ENCODE measurements around the gene TMPRSS11F.
"Not testable (repeated sequence)": the region's sequence is repeated elsewhere in the genome, so short reads cannot be mapped to it uniquely, and the experiment has no call there.

TMPRSS11F gene

DNA sequence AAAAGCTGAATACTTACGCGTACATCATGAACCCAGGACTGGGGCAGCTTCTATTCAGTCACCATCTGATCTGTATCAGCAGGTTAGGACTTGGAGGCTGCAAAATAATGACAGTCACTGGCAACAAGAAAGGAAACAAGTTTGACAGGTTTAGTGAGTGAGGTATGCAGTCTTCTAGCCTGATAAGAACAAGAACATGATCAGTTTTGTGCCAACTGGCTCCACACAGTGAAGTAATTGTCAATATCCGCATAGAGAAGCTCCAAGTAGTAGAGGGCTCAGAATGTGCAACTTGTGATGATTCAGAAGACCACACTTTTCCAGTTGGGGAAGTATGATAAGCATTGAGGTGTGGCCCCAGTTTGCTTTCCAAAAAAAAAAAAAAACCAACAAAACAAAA is at the start of gene TMPRSS11F:
TSS of gene TMPRSS11F (minus strand) at position 77 of the 400 bp plus-strand sequence. CDS start at position 28, 49 bp downstream.
- DNase-seq (ENCODE audit: low read depth), result no peak

DNA sequence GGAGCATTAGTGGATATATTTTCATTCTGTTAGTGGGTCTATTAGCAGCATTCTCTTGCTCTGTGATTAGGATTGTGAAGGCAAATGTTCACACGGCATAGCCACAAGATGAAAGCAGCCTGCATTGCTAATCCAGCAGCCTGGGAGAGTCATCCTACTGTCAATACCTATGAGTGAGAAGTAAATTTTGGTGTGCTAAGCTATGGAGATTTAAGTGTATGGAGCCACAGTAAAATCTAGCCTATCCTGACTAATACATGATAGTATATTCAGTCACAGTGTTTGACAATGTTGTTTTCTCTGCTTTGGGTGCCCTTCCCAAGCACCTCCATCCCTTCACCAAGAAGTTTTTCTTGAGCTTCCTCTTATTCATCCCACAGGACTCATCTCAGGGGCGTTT is 47.2 kb upstream of the TMPRSS11F start:
- DNase-seq (ENCODE audit: low read depth), result no peak

DNA sequence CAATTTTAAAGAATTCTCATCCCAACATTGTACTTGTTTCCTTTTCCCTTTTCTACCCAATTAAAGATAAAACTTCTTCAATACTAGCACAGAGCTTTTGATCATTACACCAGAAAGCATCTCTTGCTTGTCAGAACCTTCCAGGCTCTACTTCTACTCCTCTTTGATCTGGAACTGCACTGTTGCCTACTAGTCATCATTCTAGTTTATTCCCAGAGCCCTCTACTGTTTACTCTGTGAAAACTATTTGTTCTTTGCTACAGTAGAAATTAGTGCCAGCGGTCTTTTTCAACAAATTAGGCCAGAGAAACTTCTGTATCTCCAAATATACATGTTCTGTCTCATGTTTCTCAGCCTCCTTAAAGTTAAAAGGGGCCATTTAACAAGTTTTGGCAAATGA is 46.8 kb upstream of the TMPRSS11F start:
- no peak for DNase-seq (ENCODE audit: low read depth)

DNA sequence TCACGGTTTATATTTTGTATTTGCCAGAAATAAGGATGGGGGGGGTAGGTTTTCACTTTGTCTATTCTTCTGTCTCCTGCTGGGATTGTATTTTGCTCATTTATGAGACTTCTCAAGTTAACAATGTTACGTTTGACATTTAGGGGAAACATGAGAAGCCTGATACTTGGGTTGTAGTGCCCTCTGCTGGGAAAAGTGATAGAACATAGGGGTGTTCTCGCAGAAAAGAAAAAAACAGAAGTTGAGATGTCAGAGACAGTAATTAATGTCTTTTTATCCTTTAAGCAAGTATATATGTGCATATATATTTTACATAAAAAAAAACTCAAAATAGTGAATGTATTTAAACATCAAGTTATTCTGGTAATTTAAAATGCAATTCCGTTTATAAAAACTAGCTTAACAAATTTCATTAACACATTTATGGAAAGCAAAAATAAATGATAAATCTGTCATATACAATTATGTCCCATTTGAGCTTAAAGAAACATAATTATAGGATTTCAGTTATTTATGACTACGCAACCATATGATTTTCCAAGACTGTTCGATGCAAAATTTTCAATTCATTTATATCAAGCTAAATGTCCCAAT is 46.0 kb upstream of the TMPRSS11F start:
- peak; percentile 40 for DNase-seq (ENCODE audit: low read depth)

DNA sequence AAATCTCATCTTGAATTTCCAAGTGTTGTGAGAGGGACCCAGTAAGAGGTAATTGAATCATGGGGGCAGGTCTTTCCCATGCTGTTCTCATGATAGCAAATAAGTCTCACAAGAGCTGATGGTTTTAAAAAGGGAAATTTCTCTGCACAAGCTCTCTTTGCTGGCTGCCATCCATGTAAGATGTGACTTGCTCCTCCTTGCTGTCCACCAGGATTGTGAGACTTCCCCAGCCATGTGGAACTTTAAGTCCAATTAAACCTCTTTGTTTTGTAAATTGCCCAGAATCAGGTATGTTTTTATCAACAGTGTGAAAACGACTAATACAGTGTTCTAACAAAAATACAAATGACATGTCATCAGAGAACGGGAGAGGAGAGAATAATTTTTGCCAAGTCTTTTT is 44.7 kb upstream of the TMPRSS11F start:
- not testable (repeated sequence) for DNase-seq (ENCODE audit: low read depth)

DNA sequence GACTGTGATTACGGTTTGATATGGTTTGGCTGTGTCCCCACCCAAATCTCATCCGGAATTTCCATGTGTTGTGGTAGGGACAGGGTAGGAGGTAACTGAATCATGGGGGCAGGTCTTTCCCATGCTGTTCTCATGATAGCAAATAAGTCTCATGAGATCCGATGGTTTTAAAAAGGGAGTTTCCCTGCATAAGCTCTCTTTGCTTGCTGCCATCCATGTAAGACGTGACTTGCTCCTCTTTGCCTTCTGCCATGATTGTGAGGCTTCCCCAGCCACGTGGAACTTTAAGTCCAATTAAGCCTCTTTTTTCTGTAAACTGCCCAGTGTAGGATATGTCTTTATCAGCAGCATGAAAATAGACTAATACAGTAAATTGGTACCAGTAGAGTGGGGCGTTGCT is 42.5 kb upstream of the TMPRSS11F start:
- not testable (repeated sequence) for DNase-seq (ENCODE audit: low read depth)

DNA sequence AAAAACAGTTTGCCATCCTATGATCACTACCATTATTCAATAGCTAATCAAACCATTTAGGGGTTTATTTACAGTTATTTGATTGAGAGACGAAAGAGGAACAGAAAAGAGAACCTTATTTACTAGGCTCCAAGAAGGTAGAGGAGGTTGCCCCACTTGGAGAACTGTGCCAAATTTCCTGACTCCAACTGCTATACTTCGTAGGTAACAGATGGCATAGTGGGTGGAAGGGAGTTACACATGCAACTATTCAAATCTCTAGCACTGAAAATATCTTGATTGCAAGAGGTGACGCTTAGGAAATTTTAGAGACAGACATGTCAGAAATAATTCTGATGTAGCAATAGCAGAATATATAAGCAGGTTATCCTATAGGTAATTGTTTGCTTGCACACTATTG is 38.0 kb upstream of the TMPRSS11F start:
- DNase-seq (ENCODE audit: low read depth), result no peak

DNA sequence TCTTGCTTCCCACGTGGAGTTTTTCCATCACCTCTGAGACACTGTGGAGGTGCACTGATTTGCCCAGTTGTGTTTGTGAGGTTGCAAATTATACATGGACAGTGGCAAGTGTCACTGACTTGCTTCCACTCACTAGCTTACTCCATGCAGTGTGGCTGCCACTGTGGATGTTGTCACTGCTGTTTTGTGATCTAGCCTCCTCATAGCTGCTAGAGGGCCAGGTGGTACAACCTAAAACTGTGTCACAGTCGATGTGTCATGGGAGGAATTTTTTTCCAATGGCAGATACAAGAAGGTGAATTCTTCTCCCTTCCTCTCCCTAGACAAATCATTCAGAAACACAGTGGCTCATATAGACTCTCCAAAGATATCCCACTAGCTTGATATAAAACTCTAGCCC is 37.5 kb upstream of the TMPRSS11F start:
- no peak for DNase-seq (ENCODE audit: low read depth)

DNA sequence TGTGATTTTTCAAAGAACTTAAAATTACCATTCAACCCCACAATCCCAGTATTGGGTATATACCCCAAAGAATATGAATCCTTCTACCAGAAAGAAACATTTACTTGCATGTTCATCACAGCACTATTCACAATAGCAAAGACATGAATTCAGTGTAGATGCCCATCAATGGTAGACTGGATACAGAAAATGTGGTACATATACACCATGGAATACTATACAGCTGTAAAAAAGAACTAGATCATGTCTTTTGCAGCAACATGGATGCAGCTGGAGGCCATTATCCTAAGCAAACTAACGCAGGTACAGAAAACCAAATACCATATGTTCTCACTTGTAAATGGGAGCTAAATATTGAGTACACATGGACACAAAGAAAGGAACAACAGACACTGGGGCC is 34.1 kb upstream of the TMPRSS11F start:
- DNase-seq (ENCODE audit: low read depth), result no peak

DNA sequence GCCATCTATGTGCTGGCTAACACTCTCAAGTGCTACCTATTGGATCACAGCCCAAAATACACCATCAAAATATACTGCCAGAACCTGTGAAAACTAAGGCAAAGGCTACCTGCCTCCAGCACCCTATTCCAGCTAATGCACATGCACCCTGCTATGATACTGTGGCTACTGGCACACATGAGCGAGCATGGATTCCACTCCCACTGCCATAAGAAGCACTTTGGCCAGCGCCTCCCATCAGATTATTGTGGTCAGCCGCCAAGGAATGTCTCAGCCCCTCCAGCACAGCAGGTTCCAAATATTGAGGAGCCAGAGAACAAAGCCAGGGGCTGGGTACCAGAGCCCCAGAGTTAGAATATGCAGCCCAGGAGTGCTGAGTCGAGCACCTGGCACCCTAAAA is 32.5 kb upstream of the TMPRSS11F start:
- no peak for DNase-seq (ENCODE audit: low read depth)

DNA sequence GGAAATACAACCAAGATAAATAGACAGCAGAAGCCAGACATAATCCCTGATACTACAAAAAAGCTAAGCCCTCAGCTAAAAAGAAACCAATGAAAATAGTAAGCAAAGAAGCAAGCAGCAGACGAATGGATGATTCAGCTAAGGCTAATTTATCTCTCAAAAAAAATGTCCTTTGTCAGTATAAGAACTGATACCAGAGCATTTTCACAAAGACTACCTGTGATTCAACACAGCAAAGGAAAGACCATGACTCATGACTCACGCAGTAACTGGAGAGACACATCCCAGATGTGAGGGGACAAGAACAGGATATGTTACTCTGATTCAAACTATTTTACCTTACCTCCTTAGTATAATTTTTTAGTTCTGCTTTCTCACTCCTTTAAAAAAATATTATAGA is 22.7 kb upstream of the TMPRSS11F start:
- DNase-seq (ENCODE audit: low read depth), result no peak

DNA sequence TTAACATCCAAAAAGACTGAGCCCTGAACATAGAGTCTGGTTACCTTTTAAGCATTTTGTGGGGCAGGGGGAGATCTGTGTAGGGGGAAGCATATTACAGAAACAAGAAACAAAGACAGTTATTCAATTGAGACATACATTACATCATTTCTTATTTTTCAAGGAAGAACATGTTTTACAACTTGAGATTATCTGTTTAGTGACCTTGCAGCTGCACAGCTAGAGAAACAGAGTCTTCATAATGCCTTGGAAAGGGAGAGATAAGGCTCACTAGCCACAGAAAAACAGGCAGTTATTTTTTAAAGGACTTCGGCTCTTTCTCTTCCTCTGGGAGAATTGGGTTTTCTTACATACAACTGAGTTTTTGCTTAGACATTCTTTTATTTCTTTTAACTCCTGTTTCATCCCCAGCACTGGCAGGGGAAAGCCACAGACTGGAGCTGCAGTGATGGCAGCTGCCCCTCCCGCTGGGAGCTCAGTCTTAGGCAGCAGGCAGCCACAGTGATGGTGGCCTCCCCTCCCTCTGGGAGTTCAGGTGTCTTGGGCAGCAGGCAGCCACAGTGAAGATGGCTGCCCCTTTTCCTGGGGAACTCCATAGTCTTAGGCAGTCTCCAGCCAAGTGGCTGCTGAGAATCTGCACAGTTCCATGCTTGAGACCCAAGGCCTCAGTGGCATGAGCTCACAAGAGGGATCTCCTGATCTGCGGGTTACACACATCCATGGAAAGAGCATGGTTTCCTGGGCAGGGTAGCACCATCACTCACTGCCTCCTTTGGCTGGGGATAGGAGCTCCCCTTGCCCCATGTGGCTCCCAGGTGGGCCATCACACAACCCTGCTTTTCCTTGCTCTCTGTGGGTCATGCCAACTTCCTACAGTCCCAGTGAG is 19.4 kb upstream of the TMPRSS11F start:
- DNase-seq (ENCODE audit: low read depth), result no peak

DNA sequence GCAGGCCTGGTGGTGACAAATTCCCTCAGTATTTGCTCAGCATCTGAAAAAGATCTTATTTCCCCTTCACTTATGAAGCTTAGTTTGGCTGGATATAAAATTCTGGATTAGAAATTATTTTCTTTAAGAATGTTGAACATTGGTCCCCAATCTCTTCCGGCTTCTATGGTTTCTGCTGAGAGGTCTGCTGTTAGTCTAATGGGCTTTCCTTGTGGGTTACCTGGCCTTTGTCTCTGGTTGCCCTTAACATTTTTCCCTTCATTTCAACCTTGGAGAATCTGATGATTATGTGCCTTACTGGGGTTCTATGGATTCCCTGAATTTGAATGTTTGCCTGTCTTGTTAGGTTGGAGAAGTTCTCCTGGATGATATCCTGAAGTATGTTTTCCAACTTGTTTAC is 17.4 kb upstream of the TMPRSS11F start:
- DNase-seq (ENCODE audit: low read depth), result no peak

DNA sequence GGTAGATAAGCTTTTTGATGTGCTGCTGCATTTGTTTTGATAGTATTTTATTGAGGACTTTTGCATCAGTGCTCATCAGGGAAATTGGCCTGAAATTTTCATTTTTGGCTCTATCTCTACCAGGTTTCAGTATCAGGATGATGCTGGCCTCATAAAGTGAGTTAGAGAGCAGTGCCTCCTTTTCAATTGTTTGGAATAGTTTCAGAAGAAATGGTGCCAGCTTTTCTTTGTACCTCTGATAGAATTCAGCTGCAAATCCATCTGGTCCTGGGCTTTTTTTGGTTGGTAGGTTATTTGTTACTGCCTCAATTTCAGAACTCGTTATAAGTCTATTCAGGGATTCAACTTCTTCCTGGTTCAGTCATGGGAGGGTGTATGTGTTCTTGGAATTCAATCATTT is 15.6 kb upstream of the TMPRSS11F start:
- no peak for DNase-seq (ENCODE audit: low read depth)

DNA sequence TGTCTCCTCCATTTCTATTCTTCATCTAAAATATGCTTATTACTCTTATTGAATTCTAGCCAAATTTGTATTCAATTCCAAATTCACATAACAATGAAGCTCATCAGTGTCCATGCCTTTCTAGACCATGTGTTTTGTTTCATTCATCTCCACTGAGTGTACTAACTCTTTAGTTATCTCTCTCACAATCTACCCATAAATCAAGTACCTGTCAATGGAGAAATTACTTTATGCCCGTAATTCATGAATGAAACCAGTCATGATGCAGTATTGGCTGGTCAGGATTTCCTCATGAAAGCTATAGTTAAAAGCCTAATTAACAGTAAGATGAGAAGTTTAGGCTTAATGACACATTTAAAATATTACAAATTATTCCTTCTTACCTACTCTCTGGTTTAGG is 12.2 kb upstream of the TMPRSS11F start:
- no peak for DNase-seq (ENCODE audit: low read depth)

DNA sequence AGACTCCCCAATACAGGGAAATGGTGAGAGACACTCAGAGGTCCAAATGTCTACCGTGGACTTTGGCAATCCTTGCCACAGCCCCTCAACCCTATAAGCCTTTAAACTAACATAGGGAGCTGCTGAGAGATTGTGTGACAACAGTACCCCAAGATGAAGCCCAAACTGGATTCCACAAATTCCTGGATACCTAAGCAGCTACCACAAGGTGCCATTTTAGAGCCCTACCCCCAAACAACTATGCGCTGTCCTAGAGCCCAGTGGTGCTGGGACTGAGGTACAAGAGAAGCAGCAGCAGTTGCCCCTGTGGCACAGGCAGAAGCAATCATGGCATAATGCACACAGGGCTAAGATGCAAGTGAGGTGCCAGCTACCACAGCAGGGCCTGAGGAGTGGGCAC is 2.7 kb upstream of the TMPRSS11F start:
- no peak for DNase-seq (ENCODE audit: low read depth)

DNA sequence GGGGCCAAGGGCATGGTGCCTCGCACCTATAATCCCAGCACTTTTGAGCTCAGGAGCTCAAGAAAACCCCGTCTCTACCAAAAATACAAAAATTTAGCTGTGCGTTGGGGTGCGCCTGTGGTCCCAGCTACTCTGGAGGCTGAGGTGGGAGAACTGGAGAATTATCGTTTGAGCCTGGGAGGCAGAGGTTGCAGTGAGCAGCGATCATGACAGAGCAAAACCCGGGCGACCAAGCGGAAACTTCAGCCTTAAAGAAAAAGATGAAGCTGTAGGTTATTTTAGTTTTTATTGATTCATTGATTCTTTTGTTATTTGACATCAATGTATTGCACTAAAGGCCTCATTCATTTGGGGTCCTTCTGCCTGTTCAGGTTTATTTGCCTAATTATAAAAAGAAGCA is 5.4 kb downstream of the TMPRSS11F start:
- no peak for DNase-seq (ENCODE audit: low read depth)

DNA sequence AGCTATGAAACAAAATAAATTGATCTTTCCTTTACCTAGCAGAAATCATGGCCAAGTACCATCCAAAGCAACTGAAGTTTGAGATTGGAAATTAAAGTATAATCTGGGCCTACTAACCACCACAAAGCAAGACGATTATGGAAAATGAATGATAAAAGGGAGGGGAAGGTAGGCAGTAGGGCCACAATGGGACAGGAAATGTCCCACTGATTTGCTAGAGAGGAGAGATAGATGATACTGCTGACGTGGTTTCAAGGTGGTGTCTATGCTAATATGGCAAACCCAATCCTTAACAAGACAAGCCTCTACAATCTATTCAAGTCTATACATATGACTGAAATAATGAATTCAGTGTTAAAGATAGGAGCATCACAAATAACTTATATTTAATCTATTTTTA is 6.1 kb downstream of the TMPRSS11F start:
- no peak for DNase-seq (ENCODE audit: low read depth)

DNA sequence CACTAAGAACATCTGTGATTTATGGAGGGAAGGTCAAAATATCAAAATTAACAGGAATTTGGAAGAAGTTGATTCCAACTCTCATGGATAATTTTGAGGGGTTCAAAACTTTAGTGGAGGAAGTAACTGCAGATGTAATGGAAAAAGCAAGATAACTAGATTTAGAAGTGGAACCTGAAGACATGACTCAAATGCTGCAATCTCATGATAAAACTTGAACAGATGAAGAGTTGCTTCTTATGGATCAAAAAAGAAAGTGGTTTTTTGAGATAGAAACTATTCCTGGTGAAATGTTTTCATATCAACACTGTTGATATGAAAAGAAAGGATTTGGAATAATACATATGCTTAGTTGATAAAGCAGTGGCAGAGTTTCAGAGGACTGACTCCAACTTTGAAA is 9.7 kb downstream of the TMPRSS11F start:
- no peak for DNase-seq (ENCODE audit: low read depth)

DNA sequence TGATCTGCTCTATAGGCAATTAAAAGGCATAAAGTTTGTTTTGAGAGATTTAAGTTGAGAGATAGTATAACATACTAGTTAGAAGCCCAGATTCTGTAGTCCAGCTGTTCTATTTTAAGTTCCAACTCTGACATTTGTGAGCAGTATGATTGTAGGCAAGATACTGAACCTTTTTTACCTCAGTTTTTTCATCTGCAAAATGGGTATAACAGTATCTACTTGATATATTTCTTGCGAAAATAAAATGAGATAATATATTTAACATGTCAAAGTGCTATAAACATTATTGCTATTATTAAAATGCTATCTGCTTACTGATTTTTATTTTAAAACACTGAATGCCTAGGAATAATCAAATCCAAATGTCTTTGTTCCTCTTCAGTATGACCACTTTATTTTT is 19.2 kb downstream of the TMPRSS11F start:
- no peak for DNase-seq (ENCODE audit: low read depth)

DNA sequence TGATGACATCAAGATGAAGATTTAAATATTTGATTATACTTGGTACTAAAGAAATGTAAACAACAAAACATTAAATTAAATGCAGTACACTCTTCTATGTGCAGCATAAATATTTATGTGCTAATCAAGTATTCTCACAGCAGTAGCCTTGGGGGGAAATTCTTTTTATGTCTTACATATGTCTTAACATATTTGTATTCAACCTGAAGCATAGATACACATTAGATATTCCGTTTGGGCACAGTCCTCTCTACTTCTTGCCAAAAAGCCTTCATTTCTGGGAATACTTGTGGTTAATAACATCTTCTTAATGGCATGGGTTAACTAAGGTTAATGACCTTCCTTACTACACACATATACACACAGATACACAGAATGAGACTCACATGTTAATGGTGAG is 19.8 kb downstream of the TMPRSS11F start:
- no peak for DNase-seq (ENCODE audit: low read depth)

DNA sequence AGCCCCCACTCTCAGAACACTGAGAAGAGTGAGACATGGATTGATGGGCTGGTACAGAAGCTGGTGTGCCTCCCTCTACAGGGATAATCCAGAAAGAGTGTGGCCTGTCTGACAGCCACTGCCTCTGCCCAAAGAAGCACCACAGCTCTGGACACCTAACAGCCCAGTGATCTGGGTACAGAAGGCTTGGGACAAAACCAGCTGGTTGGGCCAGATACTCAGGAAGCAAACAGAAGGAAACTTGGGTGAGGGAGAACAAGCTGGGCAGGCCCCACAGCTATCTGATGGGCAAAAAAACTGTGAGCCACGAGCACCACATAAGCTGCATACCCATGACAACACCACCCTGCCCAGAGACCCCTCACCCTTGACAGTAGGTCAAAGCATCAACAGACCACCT is 46.9 kb downstream of the TMPRSS11F start:
- DNase-seq (ENCODE audit: low read depth), result no peak

DNA sequence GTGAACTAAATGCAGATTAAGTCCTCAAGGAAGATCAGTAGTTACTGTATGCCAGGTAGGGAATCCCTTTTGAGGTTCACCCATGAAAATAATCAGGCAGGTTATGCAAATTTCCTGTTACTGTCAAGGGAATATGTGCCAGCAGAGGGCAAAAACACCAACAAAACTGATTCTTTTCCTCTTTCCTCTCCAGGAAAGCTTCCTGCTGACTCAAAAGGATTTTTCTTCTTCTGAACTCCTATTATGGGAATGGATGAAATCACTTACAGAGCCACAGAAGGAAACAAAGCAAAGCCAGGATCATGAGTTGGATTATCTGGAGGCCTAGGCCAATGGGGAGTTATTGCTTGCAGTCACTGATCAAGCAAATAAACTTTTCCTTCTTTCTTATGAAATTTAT is 49.7 kb downstream of the TMPRSS11F start:
- DNase-seq (ENCODE audit: low read depth), result no peak

DNA sequence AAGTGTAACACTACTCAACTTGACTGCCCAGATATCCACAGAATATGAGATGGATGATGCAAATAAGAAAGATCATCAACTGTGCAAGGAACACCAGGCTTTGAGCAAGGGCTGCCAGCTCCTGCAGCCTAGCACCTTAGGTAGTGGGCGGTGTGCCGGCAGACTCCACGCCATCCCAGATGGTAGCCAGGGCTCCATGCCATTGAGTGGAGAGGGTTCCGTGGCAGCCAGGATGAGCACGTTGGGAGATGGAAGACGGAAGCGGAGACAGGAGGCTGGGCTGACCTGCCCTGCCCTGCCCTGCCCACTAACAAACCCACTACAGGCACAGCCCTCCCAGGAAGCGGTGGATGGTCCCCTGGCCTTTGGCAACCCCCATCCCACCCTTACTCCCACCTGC is 51.9 kb downstream of the TMPRSS11F start:
- no peak for DNase-seq (ENCODE audit: low read depth)
